IMR-90 (cell line): ENCODE measurements around the gene NUDT7. TPM values are rescaled to one million over a fixed set of nuclear protein-coding genes. Genes with fewer than 3 reads are reported as not detected.

Experiments
- ATAC-seq: fragments of 200-7000 bp; cut with Tn5 transposase; 2 replicates; pipeline ENCODE4 v1.9.1; 2020; ENCODE audit warnings: low read depth, mild to moderate bottlenecking, moderate library complexity
- BruUV-seq: library from RNA; stranded (reverse); fragments of 400-500 nt; replicated peaks from 2 replicates; lab custom pipeline; 2021; lab: Mats Ljungman, UMichigan
- CTCF ChIA-PET: fragments of 300-600 bp; formaldehyde crosslinking; extraction: SDS; loops from one replicate; lab custom pipeline; 2021; ENCODE audit warnings: antibody characterized with exemption; lab: Yijun Ruan, JAX
- POLR2A ChIA-PET: fragments of 300-600 bp; sonication (Branson Sonifier 250); formaldehyde crosslinking; loops from one replicate; lab custom pipeline; 2022; ENCODE audit warnings: antibody characterized with exemption; ENCODE audit not compliant: unreplicated experiment; lab: Charles Lee
- DNase-seq: peaks from one replicate; pipeline ENCODE4 v3.0.0; 2013
- H2AFZ ChIP-seq: replicated peaks from 2 replicates; pipeline ENCODE3; 2013; ENCODE audit warnings: low read length, mild to moderate bottlenecking; ENCODE audit not compliant: poor library complexity
- H2AK5ac ChIP-seq: 2 replicates; pipeline ENCODE4 v1.6.1; 2013; ENCODE audit warnings: low read depth, low read length, inconsistent platforms
- H2AK9ac ChIP-seq: replicated peaks from 2 replicates; pipeline ENCODE3; 2013; ENCODE audit warnings: mild to moderate bottlenecking, low read depth, low read length, moderate library complexity; ENCODE audit not compliant: poor library complexity
- H2BK120ac ChIP-seq: 2 replicates; pipeline ENCODE4 v1.6.1; 2013; ENCODE audit warnings: low read depth, low read length, inconsistent platforms
- H2BK15ac ChIP-seq: 3 replicates; pipeline ENCODE4 v1.6.1; 2013; ENCODE audit warnings: low read depth, low read length, inconsistent platforms
- H2BK20ac ChIP-seq: 2 replicates; pipeline ENCODE4 v1.6.1; 2013; ENCODE audit warnings: low read depth, mild to moderate bottlenecking, inconsistent platforms, low read length, moderate library complexity
- H2BK5ac ChIP-seq: 2 replicates; pipeline ENCODE4 v1.6.1; 2013; ENCODE audit warnings: mild to moderate bottlenecking, low read depth, low read length, inconsistent platforms; ENCODE audit not compliant: poor library complexity, severe bottlenecking
- H3K14ac ChIP-seq: replicated peaks from 2 replicates; pipeline ENCODE4 v1.6.1; 2013; ENCODE audit warnings: low read depth, low read length, inconsistent platforms
- H3K18ac ChIP-seq: 2 replicates; pipeline ENCODE4 v1.6.1; 2013; ENCODE audit warnings: low read depth, low read length, control low read depth
- H3K23ac ChIP-seq: 2 replicates; pipeline ENCODE4 v1.6.1; 2013; ENCODE audit warnings: low read depth, low read length, inconsistent platforms
- H3K27ac ChIP-seq: 2 replicates; pipeline ENCODE4 v1.5.1; 2013; ENCODE audit warnings: mild to moderate bottlenecking, control low read depth, low read length; ENCODE audit not compliant: insufficient read depth
- H3K27me3 ChIP-seq: 2 replicates; pipeline ENCODE4 v1.6.1; 2013; ENCODE audit warnings: low read length; ENCODE audit not compliant: control insufficient read depth, insufficient read depth
- H3K36me3 ChIP-seq: 2 replicates; pipeline ENCODE4 v1.6.1; 2013; ENCODE audit warnings: low read length, mixed read lengths; ENCODE audit not compliant: control insufficient read depth, insufficient read depth
- H3K4ac ChIP-seq: 2 replicates; pipeline ENCODE4 v1.6.1; 2013; ENCODE audit warnings: low read depth, low read length, inconsistent platforms
- H3K4me1 ChIP-seq: 2 replicates; pipeline ENCODE4 v1.6.1; 2013; ENCODE audit warnings: low read length, mixed read lengths; ENCODE audit not compliant: control insufficient read depth, insufficient read depth
- H3K4me2 ChIP-seq: 2 replicates; pipeline ENCODE4 v1.6.1; 2013; ENCODE audit warnings: low read depth, mild to moderate bottlenecking, control low read depth, low read length, moderate library complexity
- H3K4me3 ChIP-seq: 2 replicates; pipeline ENCODE4 v1.5.1; 2013; ENCODE audit warnings: low read depth, mild to moderate bottlenecking, control low read depth, low read length, moderate library complexity; ENCODE audit not compliant: insufficient read depth
- H3K56ac ChIP-seq: 2 replicates; pipeline ENCODE4 v1.6.1; 2013; ENCODE audit warnings: low read length, inconsistent platforms; ENCODE audit not compliant: insufficient read depth; ENCODE audit errors: extremely low read depth
- H3K79me1 ChIP-seq, 2 experiments: 2 replicates each; pipeline ENCODE4 v1.6.1; 2013; ENCODE audit warnings: low read length in 2 of 2, inconsistent platforms in 1 of 2, low read depth in 1 of 2
- H3K9ac ChIP-seq: 2 replicates; pipeline ENCODE4 v1.6.1; 2013; ENCODE audit warnings: low read depth, low read length, control low read depth
- H3K9me1 ChIP-seq: 2 replicates; pipeline ENCODE4 v1.6.1; 2013; ENCODE audit warnings: low read length, inconsistent platforms; ENCODE audit not compliant: insufficient read depth
- H3K9me3 ChIP-seq: 2 replicates; pipeline ENCODE4 v1.6.1; 2013; ENCODE audit warnings: low read length; ENCODE audit not compliant: control insufficient read depth, insufficient read depth
- H4K20me1 ChIP-seq: 2 replicates; pipeline ENCODE4 v1.6.1; 2013; ENCODE audit warnings: low read length, inconsistent platforms; ENCODE audit not compliant: insufficient read depth
- H4K5ac ChIP-seq: 2 replicates; pipeline ENCODE4 v1.6.1; 2013; ENCODE audit warnings: mild to moderate bottlenecking, low read depth, low read length, control low read depth
- H4K8ac ChIP-seq, 2 experiments: 2 replicates each; pipeline ENCODE4 v1.6.1; 2013; ENCODE audit warnings: low read depth in 2 of 2, low read length in 2 of 2, control low read depth in 1 of 2, inconsistent platforms in 1 of 2
- H4K91ac ChIP-seq: 2 replicates; pipeline ENCODE4 v1.6.1; 2013; ENCODE audit warnings: low read depth, low read length, inconsistent platforms; ENCODE audit not compliant: insufficient read depth
- BHLHE40 ChIP-seq: fragments of 150-350 bp; IDR thresholded peaks from 2 replicates; pipeline ENCODE4 v1.6.1; 2016; ENCODE audit warnings: mild to moderate bottlenecking, low read depth, low read length
- CHD1 ChIP-seq: IDR thresholded peaks from 2 replicates; pipeline ENCODE4 v1.6.1; 2012; ENCODE audit warnings: low read depth, low read length, improper control_type of control experiment
- FOS ChIP-seq: fragments of 150-350 bp; IDR thresholded peaks from 2 replicates; pipeline ENCODE4 v1.6.1; 2016; ENCODE audit warnings: low read depth, low read length
- MAFK ChIP-seq: IDR thresholded peaks from 2 replicates; pipeline ENCODE4 v1.6.1; 2012; ENCODE audit warnings: low read depth, low read length, improper control_type of control experiment
- MAZ ChIP-seq: IDR thresholded peaks from 2 replicates; pipeline ENCODE4 v1.6.1; 2012; ENCODE audit warnings: low read depth, mild to moderate bottlenecking, low read length, improper control_type of control experiment, moderate library complexity, borderline replicate concordance
- MXI1 ChIP-seq: IDR thresholded peaks from 2 replicates; pipeline ENCODE4 v1.6.1; 2012; ENCODE audit warnings: low read depth, mild to moderate bottlenecking, low read length, moderate library complexity, borderline replicate concordance
- NFE2L2 ChIP-seq: fragments of 150-350 bp; IDR thresholded peaks from 2 replicates; pipeline ENCODE4 v1.6.1; 2016; ENCODE audit warnings: low read depth, mild to moderate bottlenecking, low read length
- POLR2A ChIP-seq: IDR thresholded peaks from 2 replicates; pipeline ENCODE4 v1.6.1; 2012; ENCODE audit warnings: mild to moderate bottlenecking, low read depth, low read length
- RAD21 ChIP-seq: IDR thresholded peaks from 2 replicates; pipeline ENCODE4 v1.6.1; 2012; ENCODE audit warnings: low read length, improper control_type of control experiment
- RCOR1 ChIP-seq: IDR thresholded peaks from 2 replicates; pipeline ENCODE4 v1.6.1; 2012; ENCODE audit warnings: mild to moderate bottlenecking, low read length, improper control_type of control experiment; ENCODE audit not compliant: insufficient replicate concordance
- RFX5 ChIP-seq: IDR thresholded peaks from 2 replicates; pipeline ENCODE4 v1.8.0; 2012; ENCODE audit warnings: low read depth, mild to moderate bottlenecking, low read length, moderate library complexity
- SMC3 ChIP-seq: fragments of 150-350 bp; IDR thresholded peaks from 2 replicates; pipeline ENCODE4 v1.6.1; 2016; ENCODE audit warnings: low read depth, mild to moderate bottlenecking, antibody characterized with exemption, low read length, moderate library complexity
- WGBS, 2 experiments: methylation state at CpG; one replicate each; pipeline versions ENCODE4 v1.1.5 to v1.1.7; 2013; ENCODE audit warnings: missing lambda C conversion rate in 2 of 2; ENCODE audit not compliant: insufficient read length in 1 of 2; ENCODE audit errors: extremely low coverage in 2 of 2; 5-methylcytosine and 5-hydroxymethylcytosine counted together
- dilution Hi-C: fragments of 300-500 bp; cut with HindIII; formaldehyde crosslinking; loops from one replicate; pipeline ENCODE4 v1.14.3; 2018; ENCODE audit warnings: low sequenced_read_pairs; ENCODE audit not compliant: unreplicated experiment
- in situ Hi-C: fragments of 300-500 bp; cut with MboI; formaldehyde crosslinking; loops from 3 replicates; pipeline ENCODE4 v1.14.3; 2019; ENCODE audit warnings: low sequenced_read_pairs, inconsistent platforms, mixed read lengths
- intact Hi-C: fragments of 100-400 bp; cut with micrococcal nuclease; formaldehyde crosslinking; loops from 2 replicates; pipeline ENCODE4 v1.10.0; 2022
- polyA plus RNA-seq, 3 experiments: library from polyadenylated mRNA; depleted of rRNA; stranded (reverse); fragments of >200 nt; gene quantifications; 2 replicates each; pipeline ENCODE4 v1.2.3, GENCODE V29; 2012; ENCODE audit warnings: low replicate concordance in 1 of 3
- total RNA-seq: library from RNA; depleted of rRNA; stranded (reverse); fragments of >200 nt; gene quantifications from 2 replicates; pipeline ENCODE4 v1.2.3, GENCODE V29; 2012
- TF ChIP-seq, protein P1 (sequence below): fragments of 150-350 bp; IDR thresholded peaks from 2 replicates; pipeline ENCODE4 v1.6.1; 2016; ENCODE audit warnings: low read depth, mild to moderate bottlenecking, low read length, moderate library complexity, borderline replicate concordance
- TF ChIP-seq, protein P2 (sequence below): fragments of 150-350 bp; IDR thresholded peaks from 2 replicates; pipeline ENCODE4 v1.6.1; 2017; ENCODE audit warnings: mild to moderate bottlenecking, antibody characterized with exemption, low read length, low read depth
- TF ChIP-seq, protein P3 (sequence below): conservative IDR thresholded peaks from 2 replicates; pipeline ENCODE4 v1.5.1; 2012; ENCODE audit warnings: mild to moderate bottlenecking, low read depth, low read length, improper control_type of control experiment

Gene NUDT7
- total and polyA plus RNA-seq, 2 of the 4 experiments (the other 2 are of a cell fraction), result 4.3 to 6.2 TPM

DNA sequence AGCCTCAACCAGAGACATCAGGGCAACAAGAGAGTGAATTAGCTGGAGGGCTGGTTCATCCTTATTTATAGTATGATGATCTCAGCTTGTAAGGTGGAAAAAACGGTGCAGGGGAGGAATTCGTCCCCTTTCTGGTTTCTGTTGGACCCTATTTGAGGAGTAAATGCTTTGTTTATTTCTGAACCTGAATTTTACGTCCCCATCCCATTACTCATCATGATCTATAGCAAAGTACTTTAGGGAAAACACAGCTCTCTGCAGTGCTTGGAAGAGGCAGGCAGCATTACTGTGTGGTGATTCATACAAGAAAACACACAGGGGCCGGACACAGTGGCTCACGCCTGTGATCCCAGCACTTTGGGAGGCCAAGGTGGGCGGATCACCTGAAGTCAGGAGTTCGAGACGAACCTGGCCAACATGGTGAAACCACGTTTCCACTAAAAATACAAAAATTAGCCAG lies 58.1 kb downstream of the NUDT7 start:
- Histone ChIP-seq H3K9me3 (no peaks in the 10 kb centered on the region), H2BK15ac (peak overlapping the region; percentile 22; the same call in 2 of the 3 replicates), H3K56ac (peak overlapping the region; percentile 7; the same call in 1 of the 2 replicates), H4K8ac (peak overlapping the region in 1 of 2 experiments; percentile 93; a peak in 2 of 4 replicates), H3K27ac (peak overlapping the region; percentile 72), H4K5ac (0 out of 2 replicates have a peak overlapping the region, but pooled peaks have one; percentile 43), H3K9ac (no peak overlapping the region), H2AFZ (peak overlapping the region; percentile 74), H3K4ac (peak overlapping the region; percentile 94), H3K23ac (peak overlapping the region; percentile 20), H2AK9ac (peak overlapping the region; percentile 80), H2AK5ac (peak overlapping the region; percentile 59; the same call in 1 of the 2 replicates), H3K4me1 (peaks cover 5% of the 10 kb centered on the region), H3K27me3 (no peaks in the 10 kb centered on the region), H3K4me3 (no peak overlapping the region), H3K14ac (peak overlapping the region; percentile 39), H3K36me3 (no peaks in the 10 kb centered on the region), H4K20me1 (no peaks in the 10 kb centered on the region), H3K9me1 (peaks cover 5% of the 10 kb centered on the region), H3K4me2 (peak overlapping the region; percentile 27), H3K79me1 (no peaks in the 10 kb centered on the region), H3K18ac (peak overlapping the region; percentile 77), H2BK20ac (peak overlapping the region; percentile 100), H4K91ac (peak overlapping the region; percentile 80; the same call in 1 of the 2 replicates), H2BK5ac (peak overlapping the region; percentile 98), H2BK120ac (peak overlapping the region; percentile 98)
- peak; percentile 98 for DNase-seq
- intact Hi-C loops, result loop anchor here (2.0 kb wide), 3 partner anchors 58 to 190 kb away; partner anchors contain the start of gene NUDT7
- in situ Hi-C loops, result no loop called here
- WGBS, 2 experiments, result 0% methylated on average over 2 of the region's 9 CpGs; no CpG with 5 or more reads in 1 of the 2 experiments
- dilution Hi-C loops, result no loop called here
- peak; percentile 94 for ATAC-seq
- CTCF ChIA-PET, result interaction anchor here (0.6 to 0.8 kb wide), 2 partner anchors 104 to 184 kb away, joined by 3 read pairs; no protein-coding TSS in a partner anchor
- BruUV-seq, result no TSS peak
- POLR2A ChIA-PET, result no interaction called here
- no peak for TF ChIP-seq MXI1
- TF ChIP-seq NFE2L2, result no peak
- no peak for TF ChIP-seq RFX5
- TF ChIP-seq MAFK, result no peak
- TF ChIP-seq, protein P1, sequence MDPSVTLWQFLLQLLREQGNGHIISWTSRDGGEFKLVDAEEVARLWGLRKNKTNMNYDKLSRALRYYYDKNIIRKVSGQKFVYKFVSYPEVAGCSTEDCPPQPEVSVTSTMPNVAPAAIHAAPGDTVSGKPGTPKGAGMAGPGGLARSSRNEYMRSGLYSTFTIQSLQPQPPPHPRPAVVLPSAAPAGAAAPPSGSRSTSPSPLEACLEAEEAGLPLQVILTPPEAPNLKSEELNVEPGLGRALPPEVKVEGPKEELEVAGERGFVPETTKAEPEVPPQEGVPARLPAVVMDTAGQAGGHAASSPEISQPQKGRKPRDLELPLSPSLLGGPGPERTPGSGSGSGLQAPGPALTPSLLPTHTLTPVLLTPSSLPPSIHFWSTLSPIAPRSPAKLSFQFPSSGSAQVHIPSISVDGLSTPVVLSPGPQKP, result no peak
- no peak for TF ChIP-seq POLR2A
- peak; percentile 92 for TF ChIP-seq RCOR1
- TF ChIP-seq MAZ, result no peak; the same call in 1 of the 2 replicates
- peak; percentile 49; the same call in 1 of the 2 replicates for TF ChIP-seq BHLHE40
- no peak for TF ChIP-seq CHD1
- TF ChIP-seq, protein P2, sequence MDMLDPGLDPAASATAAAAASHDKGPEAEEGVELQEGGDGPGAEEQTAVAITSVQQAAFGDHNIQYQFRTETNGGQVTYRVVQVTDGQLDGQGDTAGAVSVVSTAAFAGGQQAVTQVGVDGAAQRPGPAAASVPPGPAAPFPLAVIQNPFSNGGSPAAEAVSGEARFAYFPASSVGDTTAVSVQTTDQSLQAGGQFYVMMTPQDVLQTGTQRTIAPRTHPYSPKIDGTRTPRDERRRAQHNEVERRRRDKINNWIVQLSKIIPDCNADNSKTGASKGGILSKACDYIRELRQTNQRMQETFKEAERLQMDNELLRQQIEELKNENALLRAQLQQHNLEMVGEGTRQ, result no peak
- TF ChIP-seq, protein P3, sequence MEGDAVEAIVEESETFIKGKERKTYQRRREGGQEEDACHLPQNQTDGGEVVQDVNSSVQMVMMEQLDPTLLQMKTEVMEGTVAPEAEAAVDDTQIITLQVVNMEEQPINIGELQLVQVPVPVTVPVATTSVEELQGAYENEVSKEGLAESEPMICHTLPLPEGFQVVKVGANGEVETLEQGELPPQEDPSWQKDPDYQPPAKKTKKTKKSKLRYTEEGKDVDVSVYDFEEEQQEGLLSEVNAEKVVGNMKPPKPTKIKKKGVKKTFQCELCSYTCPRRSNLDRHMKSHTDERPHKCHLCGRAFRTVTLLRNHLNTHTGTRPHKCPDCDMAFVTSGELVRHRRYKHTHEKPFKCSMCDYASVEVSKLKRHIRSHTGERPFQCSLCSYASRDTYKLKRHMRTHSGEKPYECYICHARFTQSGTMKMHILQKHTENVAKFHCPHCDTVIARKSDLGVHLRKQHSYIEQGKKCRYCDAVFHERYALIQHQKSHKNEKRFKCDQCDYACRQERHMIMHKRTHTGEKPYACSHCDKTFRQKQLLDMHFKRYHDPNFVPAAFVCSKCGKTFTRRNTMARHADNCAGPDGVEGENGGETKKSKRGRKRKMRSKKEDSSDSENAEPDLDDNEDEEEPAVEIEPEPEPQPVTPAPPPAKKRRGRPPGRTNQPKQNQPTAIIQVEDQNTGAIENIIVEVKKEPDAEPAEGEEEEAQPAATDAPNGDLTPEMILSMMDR, result no peak
- TF ChIP-seq FOS, result peak; percentile 74
- no peak for TF ChIP-seq RAD21
- TF ChIP-seq SMC3, result no peak
